Ishikawa (cell line): Measurements from ENCODE around the gene MEF2C.

ENCODE experiments used
- CEBPB ChIP-seq: IDR thresholded peaks from 2 replicates; pipeline ENCODE4 v1.6.1; 2012
- CREB1 ChIP-seq: IDR thresholded peaks from 2 replicates; pipeline ENCODE4 v1.6.1; 2012; ENCODE audit warnings: low read depth
- EGR1 ChIP-seq: IDR thresholded peaks from 2 replicates; pipeline ENCODE4 v1.6.1; 2012
- EP300 ChIP-seq: IDR thresholded peaks from 2 replicates; pipeline ENCODE4 v1.6.1; 2012; ENCODE audit warnings: borderline replicate concordance
- FOXM1 ChIP-seq: IDR thresholded peaks from 2 replicates; pipeline ENCODE4 v1.6.1; 2012; ENCODE audit warnings: low read depth, borderline replicate concordance
- MAX ChIP-seq: IDR thresholded peaks from 2 replicates; pipeline ENCODE4 v1.6.1; 2012
- NFIC ChIP-seq: IDR thresholded peaks from 2 replicates; pipeline ENCODE4 v1.6.1; 2012
- RAD21 ChIP-seq: IDR thresholded peaks from 2 replicates; pipeline ENCODE4 v1.6.1; 2012; ENCODE audit warnings: low read depth
- REST ChIP-seq: IDR thresholded peaks from 2 replicates; pipeline ENCODE4 v1.6.1; 2012; ENCODE audit warnings: low read depth, mild to moderate bottlenecking
- TAF1 ChIP-seq: IDR thresholded peaks from 2 replicates; pipeline ENCODE4 v1.6.1; 2012; ENCODE audit warnings: low read depth, mild to moderate bottlenecking
- TCF12 ChIP-seq: IDR thresholded peaks from 2 replicates; pipeline ENCODE4 v1.6.1; 2012; ENCODE audit warnings: low read depth
- TEAD4 ChIP-seq: IDR thresholded peaks from 2 replicates; pipeline ENCODE4 v1.6.1; 2012
- USF1 ChIP-seq: IDR thresholded peaks from 2 replicates; pipeline ENCODE4 v1.6.1; 2012
- YY1 ChIP-seq: IDR thresholded peaks from 2 replicates; pipeline ENCODE4 v1.6.1; 2012; ENCODE audit warnings: low read depth
- ZBTB7A ChIP-seq: IDR thresholded peaks from 2 replicates; pipeline ENCODE4 v1.6.1; 2012; ENCODE audit warnings: low read depth

The MEF2C gene

GRCh38 chr5:88883059-88883835 is at the start of gene MEF2C:
Gene MEF2C, minus strand, starts transcription at chr5:88883184. Its CDS starts 59,396 bp downstream, at chr5:88823788.
- TF ChIP-seq FOXM1 = no peak
- no peak for TF ChIP-seq ZBTB7A
- no peak for TF ChIP-seq TEAD4
- no peak for TF ChIP-seq MAX
- no peak for TF ChIP-seq USF1
- TF ChIP-seq CREB1 = no peak
- no peak for TF ChIP-seq REST
- TF ChIP-seq TAF1 = no peak
- TF ChIP-seq NFIC = no peak
- no peak for TF ChIP-seq TCF12
- no peak for TF ChIP-seq YY1
- no peak for TF ChIP-seq EP300

GRCh38 chr5:88932541-88932940 is 49.6 kb upstream of the MEF2C start:
- TF ChIP-seq EP300 = no peak
- TF ChIP-seq EGR1 = no peak
- TF ChIP-seq MAX = no peak
- TF ChIP-seq CEBPB = no peak
- TF ChIP-seq RAD21 = no peak
- no peak for TF ChIP-seq NFIC
- no peak for TF ChIP-seq CREB1
- no peak for TF ChIP-seq TCF12
- TF ChIP-seq REST = no peak

- TF ChIP-seq TCF12 = no peak
- TF ChIP-seq YY1 = no peak
- TF ChIP-seq EGR1 = no peak
- no peak for TF ChIP-seq CREB1
- no peak for TF ChIP-seq EP300
- TF ChIP-seq FOXM1 = no peak
- no peak for TF ChIP-seq CEBPB
- TF ChIP-seq RAD21 = no peak
- TF ChIP-seq ZBTB7A = no peak
- no peak for TF ChIP-seq TAF1
- TF ChIP-seq MAX = no peak
- no peak for TF ChIP-seq USF1
- TF ChIP-seq REST = no peak
- TF ChIP-seq TEAD4 = no peak
- no peak for TF ChIP-seq NFIC
These were observed 47.4 kb upstream of the MEF2C start for GRCh38 chr5:88930335-88930734.

- TF ChIP-seq USF1 (no peak), MAX (no peak), EP300 (no peak), TCF12 (no peak), ZBTB7A (no peak), CREB1 (no peak), FOXM1 (no peak), TAF1 (no peak), RAD21 (no peak), YY1 (no peak), EGR1 (no peak), TEAD4 (no peak), CEBPB (no peak), REST (no peak), NFIC (no peak)
These were observed 46.4 kb upstream of the MEF2C start for GRCh38 chr5:88929385-88929784.
